Measurements from ENCODE around the gene IGSF3.
"Not testable (repeated sequence)": the region's sequence is repeated elsewhere in the genome, so short reads cannot be mapped to it uniquely, and the experiment has no call there.

The IGSF3 gene

DNA sequence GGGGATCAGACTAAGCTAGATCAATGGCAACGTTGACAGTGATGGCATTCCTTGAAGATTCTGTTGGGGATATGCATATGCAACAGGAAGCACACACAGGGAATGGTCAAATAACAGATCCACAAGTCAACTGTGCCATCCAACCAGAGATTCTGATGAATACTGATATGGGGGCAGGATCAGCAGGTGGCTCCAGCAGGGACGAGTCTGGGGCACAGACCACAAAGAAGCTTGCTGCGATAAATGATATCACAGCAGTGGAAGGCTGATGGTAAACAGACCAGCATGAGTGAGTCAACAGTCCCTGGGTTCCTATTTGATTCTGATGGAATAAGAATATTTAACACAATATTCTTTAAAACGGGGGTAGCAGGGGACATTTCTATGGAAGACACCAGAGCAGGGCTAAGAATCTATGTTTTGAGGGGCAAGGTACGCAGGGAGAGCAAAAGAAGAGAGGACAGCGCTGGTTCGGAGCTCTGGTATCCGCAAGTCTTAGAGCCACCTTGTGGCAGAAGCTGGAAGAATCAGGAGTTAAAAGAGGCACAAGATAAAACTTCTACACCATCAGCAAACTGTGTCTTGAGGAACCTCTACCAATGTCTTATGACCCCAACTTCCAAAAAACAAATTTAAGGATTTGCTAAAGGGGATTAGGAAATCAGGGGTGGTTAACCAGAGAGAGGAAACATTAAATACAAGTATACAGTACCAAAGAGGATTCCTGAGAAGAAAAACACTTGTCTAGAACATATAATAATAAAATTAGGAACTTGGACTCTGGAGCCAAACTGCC is 71.4 kb downstream of the IGSF3 start:
- Histone ChIP-seq H3K4me2 (ENCODE audit: low read length) (peak overlapping the region; percentile 35), H2AFZ (peak overlapping the region; percentile 34)
- not testable (repeated sequence) for H3K9ac ChIP-seq; H3K79me2 ChIP-seq; H3K36me3 ChIP-seq (ENCODE audit: control insufficient read depth, insufficient read depth, low read length); H3K4me3 ChIP-seq (ENCODE audit: low read depth, low read length); H3K27ac ChIP-seq; H3K9me3 ChIP-seq (ENCODE audit: control insufficient read depth, low read length); H3K27me3 ChIP-seq (ENCODE audit: control insufficient read depth, insufficient read depth, low read length); H3K4me1 ChIP-seq
- TF ChIP-seq, protein P1, sequence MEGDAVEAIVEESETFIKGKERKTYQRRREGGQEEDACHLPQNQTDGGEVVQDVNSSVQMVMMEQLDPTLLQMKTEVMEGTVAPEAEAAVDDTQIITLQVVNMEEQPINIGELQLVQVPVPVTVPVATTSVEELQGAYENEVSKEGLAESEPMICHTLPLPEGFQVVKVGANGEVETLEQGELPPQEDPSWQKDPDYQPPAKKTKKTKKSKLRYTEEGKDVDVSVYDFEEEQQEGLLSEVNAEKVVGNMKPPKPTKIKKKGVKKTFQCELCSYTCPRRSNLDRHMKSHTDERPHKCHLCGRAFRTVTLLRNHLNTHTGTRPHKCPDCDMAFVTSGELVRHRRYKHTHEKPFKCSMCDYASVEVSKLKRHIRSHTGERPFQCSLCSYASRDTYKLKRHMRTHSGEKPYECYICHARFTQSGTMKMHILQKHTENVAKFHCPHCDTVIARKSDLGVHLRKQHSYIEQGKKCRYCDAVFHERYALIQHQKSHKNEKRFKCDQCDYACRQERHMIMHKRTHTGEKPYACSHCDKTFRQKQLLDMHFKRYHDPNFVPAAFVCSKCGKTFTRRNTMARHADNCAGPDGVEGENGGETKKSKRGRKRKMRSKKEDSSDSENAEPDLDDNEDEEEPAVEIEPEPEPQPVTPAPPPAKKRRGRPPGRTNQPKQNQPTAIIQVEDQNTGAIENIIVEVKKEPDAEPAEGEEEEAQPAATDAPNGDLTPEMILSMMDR (IDR thresholded peaks at IDR 0.05): peak; percentile 21

DNA sequence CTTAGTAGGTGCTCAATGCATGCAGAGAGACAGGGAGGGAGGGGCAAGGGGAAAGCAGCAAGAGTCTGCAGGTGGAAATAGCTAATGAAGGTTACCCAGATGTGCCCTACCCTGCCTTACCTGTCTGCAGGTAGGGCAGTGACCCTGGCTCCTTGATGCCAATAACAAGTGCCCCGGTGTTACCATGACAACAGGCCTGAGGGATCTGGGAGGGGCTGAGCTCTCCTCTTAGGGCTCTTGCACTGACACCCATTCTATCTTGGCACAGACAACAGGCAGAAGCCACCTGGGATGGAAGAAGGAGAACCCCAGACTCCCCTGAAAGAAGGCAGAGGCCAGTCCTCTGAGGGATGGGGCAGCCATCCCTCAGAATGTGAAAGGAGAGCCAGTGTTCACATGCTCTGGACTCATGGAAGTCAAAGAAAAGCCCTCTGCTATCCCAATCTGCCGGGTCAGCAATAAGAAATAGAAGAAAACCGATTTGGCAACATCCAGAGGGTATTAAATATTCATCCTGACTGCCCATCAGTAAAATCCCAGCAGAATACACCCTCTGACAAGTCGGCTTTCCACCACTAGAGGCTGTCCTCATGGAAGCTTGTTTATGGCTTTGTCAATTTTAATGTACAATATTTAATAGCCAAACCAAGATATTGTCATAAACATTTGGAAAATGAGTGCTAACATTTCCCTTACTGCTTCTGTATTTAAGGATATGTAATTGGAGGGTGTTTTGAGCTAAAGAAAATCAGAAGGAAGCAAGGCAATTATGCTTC is 72.3 kb downstream of the IGSF3 start:
- H3K4me2 ChIP-seq (ENCODE audit: low read length); H2AFZ ChIP-seq: not testable (repeated sequence)
- TF ChIP-seq, protein P1 (IDR thresholded peaks at IDR 0.05): peak; percentile 15

DNA sequence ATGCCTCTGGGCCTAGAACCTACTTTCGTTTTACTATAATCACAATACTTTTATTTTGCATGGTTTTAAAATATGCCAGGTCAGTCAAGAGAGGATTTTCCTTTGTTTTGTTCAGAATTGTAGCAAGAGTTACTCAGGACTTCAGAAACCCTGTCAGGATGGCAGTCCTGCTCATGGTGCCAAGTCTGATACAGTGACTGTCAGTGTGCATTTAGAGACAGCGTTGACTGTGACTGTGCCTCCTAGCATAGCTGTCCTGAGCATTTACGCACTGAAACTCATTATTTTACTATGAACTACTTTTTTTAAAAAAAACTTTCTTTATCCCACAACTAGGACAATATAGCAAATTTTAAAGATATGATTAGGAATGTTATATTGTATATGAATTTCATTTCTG is 73.6 kb downstream of the IGSF3 start:
- H2AFZ ChIP-seq; H3K4me3 ChIP-seq (ENCODE audit: low read depth, low read length); H3K9me3 ChIP-seq (ENCODE audit: control insufficient read depth, low read length); H3K79me2 ChIP-seq; H3K36me3 ChIP-seq (ENCODE audit: control insufficient read depth, insufficient read depth, low read length); H3K9ac ChIP-seq; H3K4me1 ChIP-seq; H3K27ac ChIP-seq; H3K27me3 ChIP-seq (ENCODE audit: control insufficient read depth, insufficient read depth, low read length); H3K4me2 ChIP-seq (ENCODE audit: low read length): not testable (repeated sequence)

More for the DNA sequence above, 72.3 kb downstream of the IGSF3 start:
- not testable (repeated sequence) for H3K9ac ChIP-seq; H3K9me3 ChIP-seq (ENCODE audit: control insufficient read depth, low read length); H3K79me2 ChIP-seq; H3K4me3 ChIP-seq (ENCODE audit: low read depth, low read length); H3K4me1 ChIP-seq; H3K27ac ChIP-seq; H3K36me3 ChIP-seq (ENCODE audit: control insufficient read depth, insufficient read depth, low read length); H3K27me3 ChIP-seq (ENCODE audit: control insufficient read depth, insufficient read depth, low read length)

DNA sequence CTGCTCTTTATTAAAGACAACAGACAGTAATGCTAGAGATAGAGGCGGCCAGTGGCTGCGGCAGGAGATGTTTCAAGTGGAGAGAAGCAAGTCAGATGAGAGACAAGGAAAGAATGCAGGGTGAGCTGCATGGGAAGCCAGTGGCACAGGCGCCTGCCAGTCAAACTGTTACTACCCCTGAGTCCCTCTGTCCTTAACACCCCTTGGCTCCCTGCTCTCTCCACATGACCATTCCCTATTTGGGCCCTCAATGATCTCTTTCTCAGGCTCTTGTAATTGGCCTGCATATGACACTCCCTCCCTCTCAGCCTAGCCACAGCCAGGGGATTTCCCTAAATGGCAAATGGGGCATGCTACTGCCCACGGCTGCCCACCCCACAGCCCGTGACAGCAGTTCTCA is 74.1 kb downstream of the IGSF3 start:
- not testable (repeated sequence) for H3K4me3 ChIP-seq (ENCODE audit: low read depth, low read length); H2AFZ ChIP-seq; H3K36me3 ChIP-seq (ENCODE audit: control insufficient read depth, insufficient read depth, low read length); H3K9ac ChIP-seq; H3K27ac ChIP-seq; H3K27me3 ChIP-seq (ENCODE audit: control insufficient read depth, insufficient read depth, low read length); H3K4me2 ChIP-seq (ENCODE audit: low read length); H3K4me1 ChIP-seq; H3K79me2 ChIP-seq; H3K9me3 ChIP-seq (ENCODE audit: control insufficient read depth, low read length)

DNA sequence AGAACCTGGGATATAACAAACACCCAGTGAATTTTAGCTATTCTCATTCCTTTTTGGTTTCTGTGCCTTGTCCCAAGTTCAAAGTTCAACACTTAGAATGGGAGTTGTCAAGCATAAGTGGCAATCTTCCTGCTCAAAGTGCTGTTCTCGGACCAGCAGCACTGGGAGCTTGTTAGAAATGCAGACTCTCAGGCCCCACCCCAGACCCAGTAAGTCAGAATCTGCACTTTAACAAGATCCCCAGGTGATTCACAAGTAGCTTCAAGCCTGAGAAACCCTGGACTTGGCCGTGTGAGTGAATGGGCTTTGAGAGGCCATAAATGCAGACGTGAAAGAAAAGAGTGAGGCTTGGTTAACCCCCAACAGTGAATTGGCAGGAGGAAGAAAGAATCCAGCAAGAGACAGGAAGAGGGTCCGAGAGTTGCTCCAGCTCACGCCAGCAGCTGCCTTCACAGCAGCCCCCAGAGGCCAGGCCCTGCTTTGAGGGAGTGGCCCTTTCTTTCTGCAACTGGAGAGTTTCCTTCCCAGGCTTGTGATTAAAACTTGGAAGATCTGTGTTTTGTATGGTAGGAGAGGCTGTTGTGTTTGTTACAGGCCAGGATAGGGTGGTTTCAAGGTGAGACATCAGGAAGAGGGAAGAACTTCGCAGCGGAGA is 75.5 kb downstream of the IGSF3 start:
- H3K9ac ChIP-seq; H3K27ac ChIP-seq; H3K4me3 ChIP-seq (ENCODE audit: low read depth, low read length); H3K9me3 ChIP-seq (ENCODE audit: control insufficient read depth, low read length); H3K79me2 ChIP-seq; H3K4me1 ChIP-seq; H3K27me3 ChIP-seq (ENCODE audit: control insufficient read depth, insufficient read depth, low read length); H3K4me2 ChIP-seq (ENCODE audit: low read length); H2AFZ ChIP-seq; H3K36me3 ChIP-seq (ENCODE audit: control insufficient read depth, insufficient read depth, low read length): not testable (repeated sequence)

DNA sequence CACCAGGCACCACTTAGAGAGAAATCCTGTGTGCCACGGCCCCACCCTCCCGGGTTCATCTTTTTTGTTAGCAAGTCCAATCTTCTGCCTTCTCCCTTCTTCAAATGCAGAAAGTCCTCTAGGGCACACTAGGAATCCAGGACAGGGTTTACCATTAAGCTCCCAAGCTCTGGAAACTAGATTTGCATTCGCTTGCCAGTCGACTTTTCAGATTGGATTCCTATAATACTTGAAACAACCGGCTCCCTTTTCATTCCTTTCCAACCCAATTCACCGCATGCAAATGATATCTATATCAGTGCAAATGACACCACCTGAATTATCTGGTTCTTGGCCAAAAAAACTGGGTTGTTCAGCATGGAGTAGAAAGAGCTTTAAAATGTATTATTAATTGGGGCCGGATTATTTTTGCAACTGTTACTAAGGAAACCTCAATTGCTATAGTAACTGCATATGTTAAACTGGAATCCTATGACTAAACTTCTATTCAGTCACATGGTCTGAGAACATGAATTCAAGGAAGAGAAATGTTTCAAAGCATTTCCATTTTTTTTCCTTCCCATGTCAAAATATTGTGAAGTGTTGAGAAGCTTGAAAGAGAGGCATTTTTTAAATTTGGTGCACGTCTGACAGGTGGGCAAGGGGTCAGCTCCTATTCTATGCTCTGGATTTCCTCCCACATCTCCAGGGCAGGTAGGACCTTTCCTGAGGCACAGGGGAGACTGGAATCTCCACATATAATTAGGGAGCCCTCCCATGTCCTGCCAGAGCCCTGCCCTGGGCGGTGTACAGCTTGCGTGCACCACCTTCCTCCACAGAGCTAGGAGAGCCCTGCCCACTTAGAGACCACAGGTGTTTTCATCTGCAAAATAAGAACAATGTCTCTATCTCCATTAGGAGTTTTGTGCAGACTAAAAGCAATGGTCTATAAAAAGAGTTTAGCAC is 76.3 kb downstream of the IGSF3 start:
- not testable (repeated sequence) for H3K27ac ChIP-seq; H3K9ac ChIP-seq; H3K4me1 ChIP-seq; H3K79me2 ChIP-seq; H3K36me3 ChIP-seq (ENCODE audit: control insufficient read depth, insufficient read depth, low read length); H3K4me3 ChIP-seq (ENCODE audit: low read depth, low read length); H3K27me3 ChIP-seq (ENCODE audit: control insufficient read depth, insufficient read depth, low read length); H2AFZ ChIP-seq; H3K4me2 ChIP-seq (ENCODE audit: low read length); H3K9me3 ChIP-seq (ENCODE audit: control insufficient read depth, low read length)

DNA sequence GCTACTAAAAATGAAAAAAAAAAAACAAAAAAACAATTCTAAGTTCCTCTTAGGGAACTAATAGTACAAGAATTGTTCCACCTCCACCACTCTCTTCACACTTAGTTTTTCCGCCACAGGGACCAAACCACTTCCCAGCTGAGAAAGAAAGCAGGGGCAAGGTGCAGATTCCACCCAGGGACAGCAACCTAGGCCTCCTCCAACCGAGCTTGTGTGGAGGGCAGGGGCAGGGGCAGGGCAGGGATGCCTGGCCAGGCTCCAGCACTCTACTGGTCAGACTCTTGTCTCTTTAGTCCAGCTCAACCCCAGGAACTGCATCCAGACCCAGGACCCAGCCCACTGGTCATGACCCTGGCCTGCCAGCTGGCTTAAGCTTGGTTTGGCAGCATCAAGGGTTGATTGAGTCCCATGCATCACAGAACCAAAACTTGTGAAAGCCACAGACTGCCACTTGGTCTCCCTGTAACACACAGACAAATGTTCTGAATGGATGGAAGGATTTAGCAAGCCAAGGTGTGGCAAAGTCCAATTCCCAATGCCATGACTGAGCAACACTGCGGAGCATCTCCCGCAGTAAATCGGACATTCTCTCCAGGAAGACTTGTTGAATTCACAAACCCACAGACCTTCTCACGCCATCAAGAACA is 77.1 kb downstream of the IGSF3 start:
- H3K9ac ChIP-seq; H3K9me3 ChIP-seq (ENCODE audit: control insufficient read depth, low read length); H3K4me2 ChIP-seq (ENCODE audit: low read length); H2AFZ ChIP-seq; H3K36me3 ChIP-seq (ENCODE audit: control insufficient read depth, insufficient read depth, low read length); H3K27ac ChIP-seq; H3K4me1 ChIP-seq; H3K27me3 ChIP-seq (ENCODE audit: control insufficient read depth, insufficient read depth, low read length); H3K4me3 ChIP-seq (ENCODE audit: low read depth, low read length); H3K79me2 ChIP-seq: not testable (repeated sequence)

DNA sequence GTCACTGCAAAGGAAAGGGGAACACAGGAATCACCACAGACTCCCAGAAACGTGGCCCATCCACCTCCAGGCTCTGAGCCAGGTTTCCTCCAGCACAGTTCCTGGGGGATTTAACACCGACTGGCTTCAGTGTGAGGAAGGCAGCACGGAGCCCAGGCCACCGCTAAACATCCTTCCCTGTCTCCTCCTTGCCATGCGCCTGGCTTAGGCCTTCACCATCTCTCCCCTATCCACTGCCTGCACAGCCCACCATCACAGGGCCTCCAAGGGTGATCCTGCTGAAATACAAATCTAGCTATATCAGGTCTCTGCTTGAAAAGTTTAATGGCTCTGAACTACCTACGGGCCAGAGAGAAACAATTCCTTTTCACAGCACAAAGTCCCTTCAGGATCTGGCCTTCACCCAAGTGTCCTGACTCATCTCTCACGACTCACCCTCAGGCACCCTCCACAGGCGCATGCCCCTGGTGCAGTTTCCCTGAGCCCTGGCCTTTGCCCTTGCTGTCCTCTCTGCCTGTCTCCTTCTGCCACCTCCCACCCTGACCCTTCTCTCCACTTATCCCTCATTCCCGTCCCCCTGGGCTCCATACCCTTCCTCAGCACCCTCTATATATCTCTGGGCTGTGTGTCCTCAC is 78.3 kb downstream of the IGSF3 start:
- not testable (repeated sequence) for H2AFZ ChIP-seq

More for the DNA sequence above, 78.3 kb downstream of the IGSF3 start:
- not testable (repeated sequence) for H3K27me3 ChIP-seq (ENCODE audit: control insufficient read depth, insufficient read depth, low read length); H3K4me2 ChIP-seq (ENCODE audit: low read length); H3K79me2 ChIP-seq; H3K27ac ChIP-seq; H3K36me3 ChIP-seq (ENCODE audit: control insufficient read depth, insufficient read depth, low read length); H3K4me3 ChIP-seq (ENCODE audit: low read depth, low read length); H3K4me1 ChIP-seq; H3K9ac ChIP-seq; H3K9me3 ChIP-seq (ENCODE audit: control insufficient read depth, low read length)
